CD4-positive, alpha-beta T cell treated with Interleukin-4 for 1 hour (primary cell): ENCODE data around the gene ADGRG6.

ENCODE experiments used
- DNase-seq, 2 donors: peaks; one replicate each; pipeline ENCODE4 v3.0.0-alpha.2; 2020 to 2022

ADGRG6 gene

GRCh38 chr6:142292166-142292924 is 9.5 kb upstream of the ADGRG6 start:
- DNase-seq = no peak

GRCh38 chr6:142293121-142293520 is 8.7 kb upstream of the ADGRG6 start:
- DNase-seq = no peak

- no peak for DNase-seq
These were observed 7.1 kb upstream of the ADGRG6 start for GRCh38 chr6:142294679-142295078.

- no peak for DNase-seq
These were observed 4.7 kb upstream of the ADGRG6 start for GRCh38 chr6:142296975-142297604.

- no peak for DNase-seq
These were observed 4.2 kb upstream of the ADGRG6 start for GRCh38 chr6:142297605-142297995.

GRCh38 chr6:142297996-142298753 is 3.6 kb upstream of the ADGRG6 start:
- DNase-seq = no peak

- DNase-seq = no peak
These were observed 1.5 kb upstream of the ADGRG6 start for GRCh38 chr6:142300302-142300701.

GRCh38 chr6:142300758-142301650 is 803 bp upstream of the ADGRG6 start:
- no peak for DNase-seq

- no peak for DNase-seq
These were observed 791 bp downstream of the ADGRG6 start for GRCh38 chr6:142302421-142303175.

- DNase-seq = no peak
These were observed 1.3 kb downstream of the ADGRG6 start for GRCh38 chr6:142303176-142303533.

- no peak for DNase-seq
These were observed 2.4 kb downstream of the ADGRG6 start for GRCh38 chr6:142304241-142304640.

GRCh38 chr6:142306736-142307135 is 4.9 kb downstream of the ADGRG6 start:
- no peak for DNase-seq

GRCh38 chr6:142307963-142308748 is 6.3 kb downstream of the ADGRG6 start:
- no peak for DNase-seq

- DNase-seq = no peak
These were observed 7.6 kb downstream of the ADGRG6 start for GRCh38 chr6:142309426-142309825.

GRCh38 chr6:142313284-142313683 is 11.5 kb downstream of the ADGRG6 start:
- DNase-seq = no peak

GRCh38 chr6:142316791-142317368 is 15.1 kb downstream of the ADGRG6 start:
- DNase-seq = no peak

- DNase-seq = no peak
These were observed 16.9 kb downstream of the ADGRG6 start for GRCh38 chr6:142318714-142319113.

GRCh38 chr6:142320366-142320765 is 18.6 kb downstream of the ADGRG6 start:
- DNase-seq = no peak

GRCh38 chr6:142321451-142321850 is 19.6 kb downstream of the ADGRG6 start:
- DNase-seq = no peak

GRCh38 chr6:142322066-142322465 is 20.3 kb downstream of the ADGRG6 start:
- no peak for DNase-seq
